HG03103 (cell line): ENCODE data around the gene NAP1L2.
"Not testable (repeated sequence)": the region's sequence is repeated elsewhere in the genome, so short reads cannot be mapped to it uniquely, and the experiment has no call there.

Experiments
- ATAC-seq: cut with Tn5 transposase; IDR thresholded peaks from one replicate; pipeline ENCODE4 v1.9.1; 2021; ENCODE audit warnings: low read depth; ENCODE audit not compliant: unreplicated experiment

The NAP1L2 gene, protein sequence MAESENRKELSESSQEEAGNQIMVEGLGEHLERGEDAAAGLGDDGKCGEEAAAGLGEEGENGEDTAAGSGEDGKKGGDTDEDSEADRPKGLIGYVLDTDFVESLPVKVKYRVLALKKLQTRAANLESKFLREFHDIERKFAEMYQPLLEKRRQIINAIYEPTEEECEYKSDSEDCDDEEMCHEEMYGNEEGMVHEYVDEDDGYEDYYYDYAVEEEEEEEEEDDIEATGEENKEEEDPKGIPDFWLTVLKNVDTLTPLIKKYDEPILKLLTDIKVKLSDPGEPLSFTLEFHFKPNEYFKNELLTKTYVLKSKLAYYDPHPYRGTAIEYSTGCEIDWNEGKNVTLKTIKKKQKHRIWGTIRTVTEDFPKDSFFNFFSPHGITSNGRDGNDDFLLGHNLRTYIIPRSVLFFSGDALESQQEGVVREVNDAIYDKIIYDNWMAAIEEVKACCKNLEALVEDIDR

DNA sequence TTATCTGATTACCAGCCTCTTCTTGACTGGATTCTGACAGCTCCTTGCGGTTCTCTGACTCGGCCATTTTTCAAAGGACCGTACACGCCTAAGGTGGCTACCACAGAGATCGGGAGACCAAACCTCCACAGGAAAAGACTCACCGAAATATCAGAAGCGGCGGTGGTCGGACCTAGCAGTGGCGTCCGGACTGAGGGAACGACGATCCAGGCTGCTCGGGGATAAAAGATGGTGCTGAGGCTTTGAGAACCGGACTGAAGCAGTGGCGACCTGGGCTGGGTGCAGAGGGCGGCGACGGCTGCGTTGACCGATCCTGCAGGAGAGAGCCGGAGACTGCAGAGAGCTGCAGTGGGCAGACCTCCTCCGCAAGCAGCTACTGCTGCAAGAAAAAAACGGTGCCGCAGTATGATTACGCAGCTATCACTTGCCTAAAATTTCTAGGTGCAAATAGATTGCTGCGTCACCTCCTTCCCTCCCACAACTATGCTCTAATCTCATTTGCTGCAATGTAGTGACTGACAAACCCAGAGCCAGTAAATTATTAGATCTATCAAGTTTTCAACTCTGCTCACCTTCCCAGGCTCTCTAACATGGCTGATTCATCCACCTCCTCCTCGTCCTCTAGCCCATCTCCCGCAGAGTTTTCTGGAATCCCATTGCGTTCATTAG is at the start of gene NAP1L2:
NAP1L2 (minus strand) TSS at position 426 of the 669 bp plus-strand sequence; CDS start at position 67, 359 bp downstream.
- peak; percentile 61 for ATAC-seq

DNA sequence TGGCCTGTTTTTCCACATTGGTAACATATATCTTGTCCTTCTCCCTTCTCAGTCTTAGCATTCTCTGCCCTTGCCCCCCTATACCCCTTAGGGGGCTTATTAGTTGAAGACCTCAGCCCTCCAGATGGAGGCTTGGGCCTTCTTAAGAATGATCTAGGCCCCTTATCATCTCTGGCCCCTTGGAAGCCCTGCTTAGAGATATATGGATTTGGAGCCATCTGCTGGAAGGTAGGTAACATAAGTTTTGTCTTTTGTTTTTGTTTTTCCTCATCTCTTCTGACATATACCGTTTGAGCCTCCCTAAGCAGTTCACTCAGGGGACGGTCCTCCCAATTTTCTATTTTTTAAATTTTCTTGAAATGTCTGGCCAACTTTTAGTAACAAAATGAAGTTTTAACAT is 48.3 kb upstream of the NAP1L2 start:
- ATAC-seq: no peak

DNA sequence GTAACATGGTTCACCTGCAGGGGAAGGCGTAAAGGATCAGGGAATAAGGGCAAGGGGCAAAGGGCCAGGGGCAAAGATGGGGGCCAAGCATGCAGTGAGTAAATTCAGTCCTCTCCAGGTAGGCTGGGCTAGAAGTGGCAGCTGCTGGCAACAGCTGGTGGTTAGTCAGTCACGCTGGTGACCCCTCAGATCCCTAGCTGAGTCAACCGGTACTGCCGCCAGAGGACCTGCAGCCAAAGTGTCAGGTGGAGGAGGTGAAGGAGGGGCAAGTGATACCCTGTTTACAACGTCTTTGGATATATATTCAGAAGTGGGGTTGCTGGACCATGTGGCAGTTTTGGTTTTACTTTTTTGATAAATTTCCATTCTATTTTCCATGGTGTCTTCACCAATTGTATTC is 24.6 kb upstream of the NAP1L2 start:
- no peak for ATAC-seq

DNA sequence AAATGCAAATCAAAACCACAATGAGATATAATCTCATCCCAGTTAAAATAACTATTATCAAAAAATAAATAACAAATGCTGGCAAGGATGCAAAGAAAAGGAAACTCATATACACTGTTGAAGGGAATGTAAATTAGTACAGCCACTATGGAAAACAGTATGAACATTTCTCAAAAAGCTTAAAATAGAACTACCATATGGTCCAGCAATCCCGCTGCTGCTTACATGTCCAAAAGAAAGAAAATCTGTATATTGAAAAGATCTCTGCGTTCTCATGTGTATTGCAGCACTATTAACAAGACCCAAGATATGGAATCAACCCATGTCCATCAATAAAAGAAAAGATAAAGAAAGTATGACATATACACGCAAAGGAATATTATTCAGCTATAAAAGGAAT is 3.0 kb upstream of the NAP1L2 start:
- no peak for ATAC-seq

DNA sequence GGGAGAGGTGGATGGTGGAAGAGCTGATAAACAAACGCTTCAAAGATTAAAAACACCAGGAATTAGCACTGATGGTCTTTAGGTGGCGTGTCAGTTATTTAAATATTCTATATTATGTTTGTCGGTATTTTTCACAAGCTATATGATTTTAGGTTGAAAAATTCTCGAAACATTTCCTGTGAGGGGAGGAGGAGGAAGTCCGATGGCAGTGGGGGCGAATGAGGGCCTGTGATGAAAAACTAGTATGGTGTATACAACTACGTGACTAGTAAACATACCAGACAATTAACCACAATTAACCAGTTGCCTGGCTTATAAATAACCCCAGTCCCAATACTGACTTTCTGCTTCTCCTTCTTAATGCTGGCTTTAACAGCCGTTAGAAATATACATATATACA is 595 bp upstream of the NAP1L2 start:
- ATAC-seq: no peak

DNA sequence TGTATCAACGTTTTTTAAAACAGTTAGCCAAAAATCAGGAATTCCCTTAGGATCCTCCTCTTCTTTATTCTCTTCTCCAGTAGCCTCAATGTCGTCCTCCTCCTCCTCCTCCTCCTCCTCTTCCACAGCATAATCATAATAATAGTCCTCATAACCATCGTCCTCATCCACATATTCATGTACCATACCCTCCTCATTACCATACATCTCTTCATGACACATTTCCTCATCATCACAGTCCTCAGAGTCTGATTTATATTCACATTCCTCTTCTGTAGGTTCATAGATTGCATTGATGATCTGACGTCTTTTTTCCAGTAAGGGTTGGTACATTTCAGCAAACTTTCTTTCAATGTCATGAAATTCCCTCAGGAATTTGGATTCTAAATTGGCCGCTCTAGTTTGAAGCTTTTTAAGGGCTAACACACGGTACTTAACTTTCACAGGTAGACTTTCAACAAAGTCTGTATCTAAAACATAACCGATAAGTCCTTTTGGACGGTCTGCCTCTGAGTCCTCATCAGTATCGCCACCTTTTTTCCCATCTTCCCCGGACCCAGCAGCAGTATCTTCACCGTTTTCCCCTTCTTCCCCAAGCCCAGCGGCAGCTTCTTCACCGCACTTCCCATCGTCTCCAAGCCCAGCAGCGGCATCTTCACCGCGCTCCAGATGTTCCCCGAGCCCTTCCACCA is 771 bp downstream of the NAP1L2 start:
- ATAC-seq: no peak

DNA sequence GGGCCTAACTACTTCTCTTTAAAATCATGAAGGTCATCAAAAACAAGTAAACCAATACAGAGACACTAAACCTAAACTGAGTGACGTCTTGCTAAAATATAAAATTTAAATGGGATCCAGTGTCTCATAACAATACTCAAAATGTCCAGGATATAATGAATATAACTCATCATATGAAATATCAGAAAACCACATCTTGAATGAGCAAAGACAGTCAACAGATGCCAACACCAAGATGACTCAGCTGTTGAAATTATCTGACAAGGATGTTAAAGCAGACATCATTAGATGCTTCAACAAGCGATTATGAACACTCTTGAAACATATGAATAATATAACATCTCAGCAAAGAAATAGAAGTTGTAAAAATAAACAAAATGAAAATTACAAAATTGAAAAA is 8.3 kb downstream of the NAP1L2 start:
- no peak for ATAC-seq

DNA sequence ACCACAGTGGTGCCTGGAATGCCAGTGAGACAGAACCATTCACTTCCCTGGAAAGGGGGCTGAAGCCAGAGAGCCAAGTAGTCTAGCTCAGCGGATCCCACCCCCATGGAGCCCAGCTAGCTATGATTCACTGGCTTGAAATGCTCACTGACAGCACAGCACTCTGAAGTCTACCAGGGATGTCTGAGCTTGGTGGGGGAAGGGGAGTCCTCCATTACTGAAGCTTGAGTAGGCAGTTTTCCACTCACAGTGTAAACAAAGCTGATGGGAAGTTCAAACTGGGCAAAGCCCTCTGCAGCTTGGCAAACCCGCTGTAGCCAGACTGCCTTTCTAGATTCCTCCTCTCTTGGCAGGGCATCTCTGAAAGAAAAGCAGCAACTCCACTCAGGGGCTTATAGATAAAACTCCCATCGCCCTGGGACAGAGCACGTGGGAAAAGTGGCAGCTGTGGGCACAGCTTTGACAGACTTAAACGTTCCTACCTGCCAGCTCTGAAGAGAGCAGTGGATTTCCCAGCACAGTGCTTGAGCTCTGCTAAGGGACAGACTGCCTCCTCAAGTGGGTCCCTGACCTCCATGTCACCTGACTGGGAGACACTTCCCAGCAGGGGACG is 32.0 kb downstream of the NAP1L2 start:
- no peak for ATAC-seq

DNA sequence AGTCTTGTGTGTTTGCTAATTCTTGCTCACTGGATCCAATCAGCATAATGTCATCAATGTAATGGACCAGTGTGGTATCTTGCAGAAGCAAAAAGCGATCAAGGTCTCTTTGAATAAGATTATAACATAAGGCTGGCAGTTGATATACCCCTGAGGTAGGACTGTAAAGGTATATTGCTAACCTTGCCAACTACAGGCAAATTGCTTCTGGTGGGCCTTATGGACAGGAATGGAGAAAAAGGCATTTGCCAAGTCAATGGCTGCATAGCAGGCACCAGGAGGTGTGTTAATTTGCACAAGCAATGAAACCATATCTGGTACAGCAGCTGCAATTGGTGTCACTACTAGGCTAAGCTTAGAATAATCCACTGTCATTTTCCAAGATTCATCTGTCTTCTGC is 45.7 kb downstream of the NAP1L2 start:
- not testable (repeated sequence) for ATAC-seq
